Mucosa of descending colon (tissue), 3 donors: Measurements from ENCODE around the gene IRAK1. TPM values are rescaled to one million over a fixed set of nuclear protein-coding genes. Genes with fewer than 3 reads are reported as not detected.
A peak's percentile ranks its signal among the peaks of the same experiment; 100 is the strongest.
"Not testable (repeated sequence)": the region's sequence is repeated elsewhere in the genome, so short reads cannot be mapped to it uniquely, and the experiment has no call there.

Experiments
- ATAC-seq: fragments of 200-7000 bp; cut with Tn5 transposase; one replicate; pipeline ENCODE4 v1.9.1; 2020; ENCODE audit warnings: mild to moderate bottlenecking, moderate library complexity
- DNase-seq, 3 donors: peaks; one replicate each; pipeline ENCODE4 v3.0.0-alpha.2; 2020
- H3K36me3 ChIP-seq: fragments of 200-600 bp; one replicate; pipeline ENCODE4 v1.8.0; 2021; ENCODE audit warnings: low read depth, mild to moderate bottlenecking
- H3K4me1 ChIP-seq: fragments of 200-600 bp; one replicate; pipeline ENCODE4 v1.8.0; 2021; ENCODE audit warnings: low read depth, mild to moderate bottlenecking
- H3K4me3 ChIP-seq: fragments of 200-600 bp; one replicate; pipeline ENCODE4 v1.8.0; 2021; ENCODE audit warnings: mild to moderate bottlenecking
- H3K9me3 ChIP-seq: fragments of 200-600 bp; one replicate; pipeline ENCODE4 v1.8.0; 2021; ENCODE audit warnings: mild to moderate bottlenecking
- CTCF ChIP-seq: fragments of 200-600 bp; IDR thresholded peaks from one replicate; pipeline ENCODE4 v1.8.0; 2022; ENCODE audit warnings: antibody characterized with exemption, mild to moderate bottlenecking
- intact Hi-C, 2 donors: fragments of 100-400 bp; cut with DNase I in 1 of 2; cut with micrococcal nuclease in 1 of 2; formaldehyde crosslinking; loops; one replicate each; pipeline versions ENCODE4 v1.11.0 to v1.11.1; 2022; cut with DNase I, micrococcal nuclease
- total RNA-seq, 3 donors: library from RNA; stranded (reverse); fragmentation: NEBNext Ultra II Directional in 2 of 3; extraction: Animal tissue kit (Norgen Biotek cat#: 25700) in 2 of 3; gene quantifications; one replicate each; pipeline versions ENCODE4 v1.2.1 to v1.2.4, GENCODE V29; 2021 to 2023
- donor health status: DM: no; HTN: no; CAD: no; lungs with moderate emphysema.
- donor health status: DM: no; HTN: no; CAD: no.
- donor health status: DM: no; HTN: yes; CAD: no.

IRAK1 gene
- total RNA-seq, 3 donors from 2014 or later, result 66.5 to 96.0 (median 85.2) TPM

- Histone ChIP-seq H3K36me3 (no peaks in the 10 kb centered on the region), H3K4me3 (no peak overlapping the region), H3K9me3 (no peaks in the 10 kb centered on the region), H3K4me1 (peaks cover 4% of the 10 kb centered on the region)
- ATAC-seq (no peak), DNase-seq (no peak)
- intact Hi-C loops, result no loop called here
- no peak for TF ChIP-seq CTCF
These were observed 36.3 kb downstream of the IRAK1 start for GRCh38 chrX:153983321-153983801.

GRCh38 chrX:153981771-153982533, 37.8 kb downstream of the IRAK1 start:
- Histone ChIP-seq H3K4me3 (no peak overlapping the region), H3K9me3 (no peaks in the 10 kb centered on the region), H3K36me3 (no peaks in the 10 kb centered on the region), H3K4me1 (peaks cover 4% of the 10 kb centered on the region)
- DNase-seq (peak; percentile 27 to 80 (median 51)), ATAC-seq (peak; percentile 19)
- intact Hi-C loops, result no loop called here
- no peak for TF ChIP-seq CTCF

- intact Hi-C loops, result no loop called here
- no peak overlapping the region for H3K4me3 ChIP-seq
- no peak for TF ChIP-seq CTCF
- no peaks in the 10 kb centered on the region for H3K9me3 ChIP-seq
- ATAC-seq (no peak), DNase-seq (no peak)
- peaks cover 4% of the 10 kb centered on the region for H3K4me1 ChIP-seq
- H3K36me3 ChIP-seq, result no peaks in the 10 kb centered on the region
These were observed 38.5 kb downstream of the IRAK1 start for GRCh38 chrX:153981231-153981630.

- peak; percentile 72 for ATAC-seq
- intact Hi-C loops, H3K4me3 ChIP-seq, H3K9me3 ChIP-seq, H3K4me1 ChIP-seq, H3K36me3 ChIP-seq: not testable (repeated sequence)
- DNase-seq, result peak in 1 of 3 donors; percentile 26
These were observed 39.3 kb downstream of the IRAK1 start for GRCh38 chrX:153980394-153980793.

- H3K9me3 ChIP-seq, result no peaks in the 10 kb centered on the region
- DNase-seq (no peak), ATAC-seq (no peak)
- H3K4me1 ChIP-seq, result peaks cover 4% of the 10 kb centered on the region
- no peaks in the 10 kb centered on the region for H3K36me3 ChIP-seq
- no peak for TF ChIP-seq CTCF
- no peak overlapping the region for H3K4me3 ChIP-seq
- intact Hi-C loops, result no loop called here
These were observed 44.9 kb downstream of the IRAK1 start for GRCh38 chrX:153974726-153975286.

GRCh38 chrX:153974003-153974725, 45.5 kb downstream of the IRAK1 start:
- DNase-seq (peak in 2 of 3 donors; percentile 57 to 70), ATAC-seq (no peak)
- Histone ChIP-seq H3K9me3 (no peaks in the 10 kb centered on the region), H3K4me1 (peaks cover 11% of the 10 kb centered on the region), H3K36me3 (no peaks in the 10 kb centered on the region), H3K4me3 (no peak overlapping the region)
- no peak for TF ChIP-seq CTCF
- intact Hi-C loops, result no loop called here
